HepG2 (cell line): ENCODE results near the gene HEXD. TPM values are rescaled to one million over a fixed set of nuclear protein-coding genes. Genes with fewer than 3 reads are reported as not detected.
A peak's percentile ranks its signal among the peaks of the same experiment; 100 is the strongest.

ENCODE experiments used
- ARHGAP35 ChIP-seq: sonication (generic); formaldehyde crosslinking; IDR thresholded peaks from 2 replicates; pipeline ENCODE4 v1.9.0; 2022; ENCODE audit warnings: mild to moderate bottlenecking, inconsistent platforms, moderate library complexity, missing genetic modification reagents, borderline replicate concordance
- CREB1 ChIP-seq, 2 experiments: fragments of 450-650 bp in 1 of 2; IDR thresholded peaks; 2 replicates each; pipeline ENCODE4 v1.6.1; 2016 to 2017; ENCODE audit warnings: control low read depth in 1 of 2, mild to moderate bottlenecking in 1 of 2, missing compliant biosample characterization in 1 of 2, missing genetic modification characterization in 1 of 2
- E2F5 ChIP-seq: sonication (generic); formaldehyde crosslinking; conservative IDR thresholded peaks from 2 replicates; pipeline ENCODE4 v1.4.0; 2020; ENCODE audit warnings: missing genetic modification reagents
- FOXA1 ChIP-seq, 2 experiments: fragments of 450-650 bp in 1 of 2; sonication (generic) in 1 of 2; formaldehyde crosslinking in 1 of 2; IDR thresholded peaks; 2 replicates each; pipeline versions ENCODE4 v1.4.0 to v1.6.1; 2016 to 2020; ENCODE audit warnings: missing genetic modification reagents in 1 of 2
- FOXM1 ChIP-seq: sonication (generic); formaldehyde crosslinking; IDR thresholded peaks from 2 replicates; pipeline ENCODE4 v1.5.0; 2020; ENCODE audit warnings: missing genetic modification reagents
- GFI1 ChIP-seq: sonication (generic); formaldehyde crosslinking; IDR thresholded peaks from 2 replicates; pipeline ENCODE4 v1.5.0; 2020; ENCODE audit warnings: missing genetic modification reagents, mild to moderate bottlenecking, borderline replicate concordance
- GMEB1 ChIP-seq: sonication (generic); formaldehyde crosslinking; IDR thresholded peaks from 2 replicates; pipeline ENCODE4 v1.5.1; 2020; ENCODE audit warnings: missing genetic modification reagents, mild to moderate bottlenecking, borderline replicate concordance
- KLF15 ChIP-seq: sonication (generic); formaldehyde crosslinking; IDR thresholded peaks from 2 replicates; pipeline ENCODE4 v1.8.1; 2023; ENCODE audit warnings: borderline replicate concordance, mild to moderate bottlenecking, inconsistent platforms, missing genetic modification reagents, mixed read lengths
- MYNN ChIP-seq: sonication (generic); formaldehyde crosslinking; IDR thresholded peaks from 2 replicates; pipeline ENCODE4 v1.4.0; 2020; ENCODE audit warnings: mild to moderate bottlenecking, low read depth, missing genetic modification reagents
- NFE2L1 ChIP-seq: sonication (generic); formaldehyde crosslinking; IDR thresholded peaks from 2 replicates; pipeline ENCODE4 v1.4.0; 2020; ENCODE audit warnings: missing genetic modification reagents, mild to moderate bottlenecking, borderline replicate concordance
- ZBTB42 ChIP-seq: sonication (generic); formaldehyde crosslinking; IDR thresholded peaks from 2 replicates; pipeline ENCODE4 v1.5.0; 2020; ENCODE audit warnings: mild to moderate bottlenecking, missing genetic modification reagents
- ZNF142 ChIP-seq: sonication (generic); formaldehyde crosslinking; IDR thresholded peaks from 2 replicates; pipeline ENCODE4 v1.4.0; 2020; ENCODE audit warnings: missing genetic modification reagents
- ZNF224 ChIP-seq: sonication (generic); formaldehyde crosslinking; IDR thresholded peaks from 2 replicates; pipeline ENCODE4 v1.5.0; 2020; ENCODE audit warnings: mild to moderate bottlenecking, missing genetic modification reagents
- ZNF335 ChIP-seq: sonication (generic); formaldehyde crosslinking; IDR thresholded peaks from 2 replicates; pipeline ENCODE4 v1.4.0; 2020; ENCODE audit warnings: missing genetic modification reagents
- ZNF597 ChIP-seq: sonication (generic); formaldehyde crosslinking; IDR thresholded peaks from 2 replicates; pipeline ENCODE4 v1.5.0; 2020; ENCODE audit warnings: missing genetic modification reagents
- ZSCAN29 ChIP-seq: sonication (generic); formaldehyde crosslinking; conservative IDR thresholded peaks from 2 replicates; pipeline ENCODE4 v1.4.0; 2020; ENCODE audit warnings: mild to moderate bottlenecking, missing genetic modification reagents
- polyA plus RNA-seq, 8 experiments: library from polyadenylated mRNA; depleted of rRNA in 3 of 8; stranded (reverse) in 7 of 8; unstranded in 1 of 8; fragments of >200 nt; fragmentation: Illumina TruSeq in 4 of 8; extraction: Trizol in 4 of 8; gene quantifications; 2 replicates each; pipeline versions ENCODE4 v1.2.1 to v1.2.3, GENCODE V29; 2011 to 2016; ENCODE audit warnings: low read depth in 4 of 8, missing spikeins in 1 of 8, mixed read lengths in 1 of 8; ENCODE audit not compliant: insufficient read depth in 1 of 8
- total RNA-seq, 5 experiments: library from RNA; depleted of rRNA; stranded (reverse); fragments of >200 nt; fragmentation: Illumina TruSeq; extraction: Trizol; gene quantifications; 2 replicates each; pipeline ENCODE4 v1.2.3, GENCODE V29; 2016; ENCODE audit warnings: low read depth in 1 of 5
- TF ChIP-seq, protein P1 (sequence below): sonication (generic); formaldehyde crosslinking; conservative IDR thresholded peaks from 2 replicates; pipeline ENCODE4 v1.5.0; 2020; ENCODE audit warnings: missing genetic modification reagents

HEXD gene
- total and polyA plus RNA-seq, 2 of the 13 experiments (the other 11 are each of a cell fraction or from before 2014, with no cell fraction given), result 22.3 to 41.8 TPM

DNA sequence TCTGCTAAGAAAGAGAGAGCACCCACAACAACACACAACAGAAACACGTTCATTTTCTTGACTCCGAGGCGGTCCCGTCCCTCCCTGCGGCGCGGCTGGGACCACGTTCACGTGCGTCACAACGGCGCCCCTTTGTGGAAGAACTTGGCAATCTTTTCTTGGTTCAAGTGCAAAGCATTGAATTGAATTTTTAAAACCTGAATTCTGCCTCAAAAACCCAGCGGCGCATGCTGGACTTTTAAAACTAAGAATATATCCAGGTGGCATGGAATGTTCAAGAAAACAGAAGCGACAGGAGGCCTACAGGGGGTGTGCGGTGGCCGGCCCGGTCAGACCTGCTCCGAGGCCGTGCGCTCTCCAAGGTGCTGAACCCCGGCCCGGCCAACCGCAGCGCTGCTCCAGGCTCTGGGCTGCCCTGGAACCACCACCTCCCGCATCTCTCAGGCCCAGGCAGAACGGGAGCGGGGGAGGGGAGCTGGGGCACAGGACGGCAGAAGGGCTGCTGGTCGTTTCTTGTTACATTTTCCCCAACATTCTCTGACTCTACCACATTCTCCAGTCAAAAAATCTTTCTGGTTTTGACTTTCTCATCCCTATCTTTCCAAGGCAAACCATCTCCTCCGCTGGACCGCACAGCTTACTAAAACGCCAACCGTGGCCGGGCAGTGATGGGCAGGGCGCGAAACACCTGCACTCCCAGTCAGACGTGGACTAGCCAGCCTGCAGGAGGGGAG is 3.4 kb upstream of the HEXD start (continued):
- TF ChIP-seq ZNF335 (CRISPR knock-in tag), result peak; percentile 94
- no peak for TF ChIP-seq FOXA1 (IDR thresholded peaks at IDR 0.05)
- TF ChIP-seq FOXA1 (CRISPR knock-in tag; IDR thresholded peaks at IDR 0.05), result no peak
- TF ChIP-seq ZSCAN29 (CRISPR knock-in tag), result no peak
- TF ChIP-seq, protein P1, sequence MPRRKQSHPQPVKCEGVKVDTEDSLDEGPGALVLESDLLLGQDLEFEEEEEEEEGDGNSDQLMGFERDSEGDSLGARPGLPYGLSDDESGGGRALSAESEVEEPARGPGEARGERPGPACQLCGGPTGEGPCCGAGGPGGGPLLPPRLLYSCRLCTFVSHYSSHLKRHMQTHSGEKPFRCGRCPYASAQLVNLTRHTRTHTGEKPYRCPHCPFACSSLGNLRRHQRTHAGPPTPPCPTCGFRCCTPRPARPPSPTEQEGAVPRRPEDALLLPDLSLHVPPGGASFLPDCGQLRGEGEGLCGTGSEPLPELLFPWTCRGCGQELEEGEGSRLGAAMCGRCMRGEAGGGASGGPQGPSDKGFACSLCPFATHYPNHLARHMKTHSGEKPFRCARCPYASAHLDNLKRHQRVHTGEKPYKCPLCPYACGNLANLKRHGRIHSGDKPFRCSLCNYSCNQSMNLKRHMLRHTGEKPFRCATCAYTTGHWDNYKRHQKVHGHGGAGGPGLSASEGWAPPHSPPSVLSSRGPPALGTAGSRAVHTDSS, result no peak
- no peak for TF ChIP-seq ZNF597 (CRISPR knock-in tag)
- TF ChIP-seq ZNF224 (CRISPR knock-in tag), result no peak
- no peak for TF ChIP-seq GMEB1 (CRISPR knock-in tag)
- peak; percentile 86 for TF ChIP-seq FOXM1 (CRISPR knock-in tag)
- TF ChIP-seq GFI1 (CRISPR knock-in tag), result peak; percentile 70; the same call in 1 of the 2 replicates
- TF ChIP-seq ZBTB42 (CRISPR knock-in tag), result peak; percentile 80; the same call in 1 of the 2 replicates
- 0 out of 2 replicates have a peak, but pooled peaks have one; percentile 25 for TF ChIP-seq NFE2L1 (CRISPR knock-in tag)
- TF ChIP-seq CREB1 (IDR thresholded peaks at IDR 0.05), result no peak
- no peak for TF ChIP-seq CREB1 (CRISPR knock-in tag; IDR thresholded peaks at IDR 0.05)
- peak; percentile 97 for TF ChIP-seq KLF15
- TF ChIP-seq MYNN (CRISPR knock-in tag), result peak; percentile 95; the same call in 1 of the 2 replicates
- peak; percentile 94 for TF ChIP-seq ZNF142
- peak; percentile 85; the same call in 1 of the 2 replicates for TF ChIP-seq E2F5
- peak; percentile 93 for TF ChIP-seq ARHGAP35
